Right atrium auricular region (tissue), 2 donors: ENCODE measurements around the gene FCHO1. TPM values are rescaled to one million over a fixed set of nuclear protein-coding genes. Genes with fewer than 3 reads are reported as not detected.

Experiments
- DNase-seq: peaks from one replicate; pipeline ENCODE4 v3.0.0-alpha.2; 2019; ENCODE audit warnings: low spot score
- H3K27ac ChIP-seq, 2 donors: fragments of 200-600 bp; sonication (generic); 1 replicate in 1 of 2; 2 replicates in 1 of 2; pipeline ENCODE4 v1.5.1; 2016 to 2019
- H3K27me3 ChIP-seq, 2 donors: fragments of 200-600 bp; sonication (generic); one replicate each; pipeline versions ENCODE4 v1.5.1 to v1.6.0; 2017 to 2019
- H3K36me3 ChIP-seq: fragments of 200-600 bp; sonication (generic); one replicate; pipeline ENCODE4 v1.5.1; 2016
- H3K4me1 ChIP-seq, 2 donors: fragments of 200-600 bp; sonication (generic); one replicate each; pipeline versions ENCODE4 v1.5.1 to v1.6.0; 2017 to 2019
- H3K4me3 ChIP-seq, 2 donors: fragments of 200-600 bp; sonication (generic); 1 replicate in 1 of 2; 2 replicates in 1 of 2; pipeline ENCODE4 v1.5.1; 2017 to 2019; ENCODE audit warnings: mild to moderate bottlenecking in 1 of 2, moderate library complexity in 1 of 2
- H3K9me3 ChIP-seq, 2 donors: fragments of 200-600 bp; sonication (generic); one replicate each; pipeline ENCODE4 v1.5.1; 2019
- total RNA-seq, 2 donors: library from RNA; depleted of rRNA; stranded (reverse); fragments of >200 nt; gene quantifications; one replicate each; pipeline ENCODE4 v1.1.0, GENCODE V29; 2016
- TF ChIP-seq, protein P1 (sequence below), 2 donors: fragments of 200-600 bp; sonication (generic); IDR thresholded peaks; one replicate each; pipeline ENCODE4 v1.5.1; 2019; ENCODE audit warnings: antibody characterized with exemption in 2 of 2

The FCHO1 gene
- total RNA-seq, 2 donors from 2014 or later: 0.19 to 1.3 TPM

DNA sequence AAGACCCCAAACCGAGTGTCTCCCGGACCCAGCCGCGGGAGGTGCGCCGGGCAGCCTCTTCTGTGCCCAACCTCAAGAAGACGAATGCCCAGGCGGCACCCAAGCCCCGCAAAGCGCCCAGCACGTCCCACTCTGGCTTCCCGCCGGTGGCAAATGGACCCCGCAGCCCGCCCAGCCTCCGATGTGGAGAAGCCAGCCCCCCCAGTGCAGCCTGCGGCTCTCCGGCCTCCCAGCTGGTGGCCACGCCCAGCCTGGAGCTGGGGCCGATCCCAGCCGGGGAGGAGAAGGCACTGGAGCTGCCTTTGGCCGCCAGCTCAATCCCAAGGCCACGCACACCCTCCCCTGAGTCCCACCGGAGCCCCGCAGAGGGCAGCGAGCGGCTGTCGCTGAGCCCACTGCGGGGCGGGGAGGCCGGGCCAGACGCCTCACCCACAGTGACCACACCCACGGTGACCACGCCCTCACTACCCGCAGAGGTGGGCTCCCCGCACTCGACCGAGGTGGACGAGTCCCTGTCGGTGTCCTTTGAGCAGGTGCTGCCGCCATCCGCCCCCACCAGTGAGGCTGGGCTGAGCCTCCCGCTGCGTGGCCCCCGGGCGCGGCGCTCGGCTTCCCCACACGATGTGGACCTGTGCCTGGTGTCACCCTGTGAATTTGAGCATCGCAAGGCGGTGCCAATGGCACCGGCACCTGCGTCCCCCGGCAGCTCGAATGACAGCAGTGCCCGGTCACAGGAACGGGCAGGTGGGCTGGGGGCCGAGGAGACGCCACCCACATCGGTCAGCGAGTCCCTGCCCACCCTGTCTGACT is 24.1 kb upstream of the FCHO1 start:
- H3K36me3 ChIP-seq: peaks cover 70% of the 10 kb centered on the region
- H3K4me1 ChIP-seq: peaks cover 0 to 4% of the 10 kb centered on the region in 2 donors
- H3K4me3 ChIP-seq: no peak overlapping the region
- no peaks in the 10 kb centered on the region for H3K9me3 ChIP-seq
- no peak overlapping the region for H3K27ac ChIP-seq
- DNase-seq: no peak
- H3K27me3 ChIP-seq: no peaks in the 10 kb centered on the region
- TF ChIP-seq, protein P1, sequence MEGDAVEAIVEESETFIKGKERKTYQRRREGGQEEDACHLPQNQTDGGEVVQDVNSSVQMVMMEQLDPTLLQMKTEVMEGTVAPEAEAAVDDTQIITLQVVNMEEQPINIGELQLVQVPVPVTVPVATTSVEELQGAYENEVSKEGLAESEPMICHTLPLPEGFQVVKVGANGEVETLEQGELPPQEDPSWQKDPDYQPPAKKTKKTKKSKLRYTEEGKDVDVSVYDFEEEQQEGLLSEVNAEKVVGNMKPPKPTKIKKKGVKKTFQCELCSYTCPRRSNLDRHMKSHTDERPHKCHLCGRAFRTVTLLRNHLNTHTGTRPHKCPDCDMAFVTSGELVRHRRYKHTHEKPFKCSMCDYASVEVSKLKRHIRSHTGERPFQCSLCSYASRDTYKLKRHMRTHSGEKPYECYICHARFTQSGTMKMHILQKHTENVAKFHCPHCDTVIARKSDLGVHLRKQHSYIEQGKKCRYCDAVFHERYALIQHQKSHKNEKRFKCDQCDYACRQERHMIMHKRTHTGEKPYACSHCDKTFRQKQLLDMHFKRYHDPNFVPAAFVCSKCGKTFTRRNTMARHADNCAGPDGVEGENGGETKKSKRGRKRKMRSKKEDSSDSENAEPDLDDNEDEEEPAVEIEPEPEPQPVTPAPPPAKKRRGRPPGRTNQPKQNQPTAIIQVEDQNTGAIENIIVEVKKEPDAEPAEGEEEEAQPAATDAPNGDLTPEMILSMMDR (IDR thresholded peaks at IDR 0.05): no peak

DNA sequence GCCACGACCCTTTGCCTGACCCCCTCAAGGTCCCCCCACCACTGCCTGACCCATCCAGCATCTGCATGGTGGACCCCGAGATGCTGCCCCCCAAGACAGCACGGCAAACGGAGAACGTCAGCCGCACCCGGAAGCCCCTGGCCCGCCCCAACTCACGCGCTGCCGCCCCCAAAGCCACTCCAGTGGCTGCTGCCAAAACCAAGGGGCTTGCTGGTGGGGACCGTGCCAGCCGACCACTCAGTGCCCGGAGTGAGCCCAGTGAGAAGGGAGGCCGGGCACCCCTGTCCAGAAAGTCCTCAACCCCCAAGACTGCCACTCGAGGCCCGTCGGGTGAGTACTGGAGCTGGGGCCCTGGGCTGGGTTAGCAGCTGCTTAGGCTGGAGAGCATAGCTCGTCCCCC is 23.4 kb upstream of the FCHO1 start:
- peaks cover 74% of the 10 kb centered on the region for H3K36me3 ChIP-seq
- H3K4me3 ChIP-seq: no peak overlapping the region
- H3K27ac ChIP-seq: no peak overlapping the region
- TF ChIP-seq, protein P1 (IDR thresholded peaks at IDR 0.05): no peak
- DNase-seq: no peak
- H3K4me1 ChIP-seq: no peaks in the 10 kb centered on the region
- H3K27me3 ChIP-seq: no peaks in the 10 kb centered on the region
- no peaks in the 10 kb centered on the region for H3K9me3 ChIP-seq

DNA sequence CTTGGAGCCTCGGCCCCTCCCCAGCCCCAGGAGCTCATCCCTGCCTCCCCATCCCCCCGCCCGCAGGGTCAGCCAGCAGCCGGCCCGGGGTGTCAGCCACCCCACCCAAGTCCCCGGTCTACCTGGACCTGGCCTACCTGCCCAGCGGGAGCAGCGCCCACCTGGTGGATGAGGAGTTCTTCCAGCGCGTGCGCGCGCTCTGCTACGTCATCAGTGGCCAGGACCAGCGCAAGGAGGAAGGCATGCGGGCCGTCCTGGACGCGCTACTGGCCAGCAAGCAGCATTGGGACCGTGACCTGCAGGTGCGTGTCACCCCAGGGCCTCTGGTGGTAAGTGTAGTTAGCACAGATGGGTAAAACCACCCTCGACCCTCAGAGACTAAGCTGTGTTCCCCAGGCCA is 18.1 kb upstream of the FCHO1 start:
- DNase-seq: no peak
- Histone ChIP-seq H3K27me3 (no peaks in the 10 kb centered on the region), H3K4me1 (no peaks in the 10 kb centered on the region), H3K4me3 (no peak overlapping the region), H3K9me3 (no peaks in the 10 kb centered on the region), H3K36me3 (peaks cover 60% of the 10 kb centered on the region), H3K27ac (no peak overlapping the region)
- TF ChIP-seq, protein P1 (IDR thresholded peaks at IDR 0.05): no peak

DNA sequence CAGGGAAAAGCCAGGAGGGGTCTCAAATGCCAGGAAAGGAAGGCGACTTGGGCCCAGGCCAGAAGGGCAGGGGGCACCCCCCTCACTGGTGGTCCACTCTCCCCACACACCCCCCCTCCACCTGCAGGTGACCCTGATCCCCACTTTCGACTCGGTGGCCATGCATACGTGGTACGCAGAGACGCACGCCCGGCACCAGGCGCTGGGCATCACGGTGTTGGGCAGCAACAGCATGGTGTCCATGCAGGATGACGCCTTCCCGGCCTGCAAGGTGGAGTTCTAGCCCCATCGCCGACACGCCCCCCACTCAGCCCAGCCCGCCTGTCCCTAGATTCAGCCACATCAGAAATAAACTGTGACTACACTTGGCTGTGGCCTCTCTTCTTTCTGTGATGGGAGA is 17.1 kb upstream of the FCHO1 start:
- Histone ChIP-seq H3K4me3 (no peak overlapping the region), H3K36me3 (peaks cover 51% of the 10 kb centered on the region)

DNA sequence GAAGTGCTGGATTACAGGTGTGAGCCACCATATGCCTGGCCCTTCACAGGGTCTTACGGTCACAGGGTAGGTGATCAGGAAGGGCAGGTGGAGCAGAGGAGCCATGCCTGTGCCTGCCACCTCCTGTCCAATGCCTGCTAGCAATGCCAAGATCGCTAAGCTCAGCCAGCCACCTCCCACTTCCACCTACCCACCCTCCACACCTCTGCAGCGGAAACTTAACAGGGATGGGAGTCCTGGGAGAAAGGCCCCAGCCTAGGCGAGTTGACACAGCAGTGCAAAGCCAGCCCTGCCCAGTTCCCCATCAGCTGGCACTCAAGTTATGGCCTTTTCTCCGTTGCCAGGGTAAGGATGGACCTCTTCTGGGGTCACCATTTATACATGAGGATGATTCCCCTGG is 15.9 kb upstream of the FCHO1 start:
- no peak overlapping the region for H3K27ac ChIP-seq
- TF ChIP-seq, protein P1 (IDR thresholded peaks at IDR 0.05): no peak
- H3K9me3 ChIP-seq: no peaks in the 10 kb centered on the region
- H3K4me3 ChIP-seq: no peak overlapping the region
- H3K27me3 ChIP-seq: no peaks in the 10 kb centered on the region
- DNase-seq: no peak
- H3K36me3 ChIP-seq: peaks cover 46% of the 10 kb centered on the region
- no peaks in the 10 kb centered on the region for H3K4me1 ChIP-seq

More for the DNA sequence above, 17.1 kb upstream of the FCHO1 start:
- Histone ChIP-seq H3K27ac (no peak overlapping the region), H3K9me3 (no peaks in the 10 kb centered on the region), H3K27me3 (no peaks in the 10 kb centered on the region), H3K4me1 (no peaks in the 10 kb centered on the region)
- TF ChIP-seq, protein P1 (IDR thresholded peaks at IDR 0.05): no peak
- no peak for DNase-seq
